IMR-90 (cell line): ENCODE results near the gene CMBL. TPM values are rescaled to one million over a fixed set of nuclear protein-coding genes. Genes with fewer than 3 reads are reported as not detected.

Experiments used
- ATAC-seq: fragments of 200-7000 bp; cut with Tn5 transposase; 2 replicates; pipeline ENCODE4 v1.9.1; 2020; ENCODE audit warnings: low read depth, mild to moderate bottlenecking, moderate library complexity
- BruUV-seq: library from RNA; stranded (reverse); fragments of 400-500 nt; replicated peaks from 2 replicates; lab custom pipeline; 2021; lab: Mats Ljungman, UMichigan
- CTCF ChIA-PET: fragments of 300-600 bp; formaldehyde crosslinking; extraction: SDS; loops from one replicate; lab custom pipeline; 2021; ENCODE audit warnings: antibody characterized with exemption; lab: Yijun Ruan, JAX
- POLR2A ChIA-PET: fragments of 300-600 bp; sonication (Branson Sonifier 250); formaldehyde crosslinking; loops from one replicate; lab custom pipeline; 2022; ENCODE audit warnings: antibody characterized with exemption; ENCODE audit not compliant: unreplicated experiment; lab: Charles Lee
- DNase-seq: peaks from one replicate; pipeline ENCODE4 v3.0.0; 2013
- H2AFZ ChIP-seq: replicated peaks from 2 replicates; pipeline ENCODE3; 2013; ENCODE audit warnings: low read length, mild to moderate bottlenecking; ENCODE audit not compliant: poor library complexity
- H2AK5ac ChIP-seq: 2 replicates; pipeline ENCODE4 v1.6.1; 2013; ENCODE audit warnings: low read depth, low read length, inconsistent platforms
- H2AK9ac ChIP-seq: replicated peaks from 2 replicates; pipeline ENCODE3; 2013; ENCODE audit warnings: mild to moderate bottlenecking, low read depth, low read length, moderate library complexity; ENCODE audit not compliant: poor library complexity
- H2BK120ac ChIP-seq: 2 replicates; pipeline ENCODE4 v1.6.1; 2013; ENCODE audit warnings: low read depth, low read length, inconsistent platforms
- H2BK15ac ChIP-seq: 3 replicates; pipeline ENCODE4 v1.6.1; 2013; ENCODE audit warnings: low read depth, low read length, inconsistent platforms
- H2BK20ac ChIP-seq: 2 replicates; pipeline ENCODE4 v1.6.1; 2013; ENCODE audit warnings: low read depth, mild to moderate bottlenecking, inconsistent platforms, low read length, moderate library complexity
- H2BK5ac ChIP-seq: 2 replicates; pipeline ENCODE4 v1.6.1; 2013; ENCODE audit warnings: mild to moderate bottlenecking, low read depth, low read length, inconsistent platforms; ENCODE audit not compliant: poor library complexity, severe bottlenecking
- H3K14ac ChIP-seq: replicated peaks from 2 replicates; pipeline ENCODE4 v1.6.1; 2013; ENCODE audit warnings: low read depth, low read length, inconsistent platforms
- H3K18ac ChIP-seq: 2 replicates; pipeline ENCODE4 v1.6.1; 2013; ENCODE audit warnings: low read depth, low read length, control low read depth
- H3K23ac ChIP-seq: 2 replicates; pipeline ENCODE4 v1.6.1; 2013; ENCODE audit warnings: low read depth, low read length, inconsistent platforms
- H3K27ac ChIP-seq: 2 replicates; pipeline ENCODE4 v1.5.1; 2013; ENCODE audit warnings: mild to moderate bottlenecking, control low read depth, low read length; ENCODE audit not compliant: insufficient read depth
- H3K27me3 ChIP-seq: 2 replicates; pipeline ENCODE4 v1.6.1; 2013; ENCODE audit warnings: low read length; ENCODE audit not compliant: control insufficient read depth, insufficient read depth
- H3K36me3 ChIP-seq: 2 replicates; pipeline ENCODE4 v1.6.1; 2013; ENCODE audit warnings: low read length, mixed read lengths; ENCODE audit not compliant: control insufficient read depth, insufficient read depth
- H3K4ac ChIP-seq: 2 replicates; pipeline ENCODE4 v1.6.1; 2013; ENCODE audit warnings: low read depth, low read length, inconsistent platforms
- H3K4me1 ChIP-seq: 2 replicates; pipeline ENCODE4 v1.6.1; 2013; ENCODE audit warnings: low read length, mixed read lengths; ENCODE audit not compliant: control insufficient read depth, insufficient read depth
- H3K4me2 ChIP-seq: 2 replicates; pipeline ENCODE4 v1.6.1; 2013; ENCODE audit warnings: low read depth, mild to moderate bottlenecking, control low read depth, low read length, moderate library complexity
- H3K4me3 ChIP-seq: 2 replicates; pipeline ENCODE4 v1.5.1; 2013; ENCODE audit warnings: low read depth, mild to moderate bottlenecking, control low read depth, low read length, moderate library complexity; ENCODE audit not compliant: insufficient read depth
- H3K56ac ChIP-seq: 2 replicates; pipeline ENCODE4 v1.6.1; 2013; ENCODE audit warnings: low read length, inconsistent platforms; ENCODE audit not compliant: insufficient read depth; ENCODE audit errors: extremely low read depth
- H3K79me1 ChIP-seq, 2 experiments: 2 replicates each; pipeline ENCODE4 v1.6.1; 2013; ENCODE audit warnings: low read length in 2 of 2, inconsistent platforms in 1 of 2, low read depth in 1 of 2
- H3K9ac ChIP-seq: 2 replicates; pipeline ENCODE4 v1.6.1; 2013; ENCODE audit warnings: low read depth, low read length, control low read depth
- H3K9me1 ChIP-seq: 2 replicates; pipeline ENCODE4 v1.6.1; 2013; ENCODE audit warnings: low read length, inconsistent platforms; ENCODE audit not compliant: insufficient read depth
- H3K9me3 ChIP-seq: 2 replicates; pipeline ENCODE4 v1.6.1; 2013; ENCODE audit warnings: low read length; ENCODE audit not compliant: control insufficient read depth, insufficient read depth
- H4K20me1 ChIP-seq: 2 replicates; pipeline ENCODE4 v1.6.1; 2013; ENCODE audit warnings: low read length, inconsistent platforms; ENCODE audit not compliant: insufficient read depth
- H4K5ac ChIP-seq: 2 replicates; pipeline ENCODE4 v1.6.1; 2013; ENCODE audit warnings: mild to moderate bottlenecking, low read depth, low read length, control low read depth
- H4K8ac ChIP-seq, 2 experiments: 2 replicates each; pipeline ENCODE4 v1.6.1; 2013; ENCODE audit warnings: low read depth in 2 of 2, low read length in 2 of 2, control low read depth in 1 of 2, inconsistent platforms in 1 of 2
- H4K91ac ChIP-seq: 2 replicates; pipeline ENCODE4 v1.6.1; 2013; ENCODE audit warnings: low read depth, low read length, inconsistent platforms; ENCODE audit not compliant: insufficient read depth
- BHLHE40 ChIP-seq: fragments of 150-350 bp; IDR thresholded peaks from 2 replicates; pipeline ENCODE4 v1.6.1; 2016; ENCODE audit warnings: mild to moderate bottlenecking, low read depth, low read length
- CEBPB ChIP-seq: IDR thresholded peaks from 2 replicates; pipeline ENCODE4 v1.6.1; 2012; ENCODE audit warnings: low read depth, low read length, improper control_type of control experiment
- CHD1 ChIP-seq: IDR thresholded peaks from 2 replicates; pipeline ENCODE4 v1.6.1; 2012; ENCODE audit warnings: low read depth, low read length, improper control_type of control experiment
- MAFK ChIP-seq: IDR thresholded peaks from 2 replicates; pipeline ENCODE4 v1.6.1; 2012; ENCODE audit warnings: low read depth, low read length, improper control_type of control experiment
- MAZ ChIP-seq: IDR thresholded peaks from 2 replicates; pipeline ENCODE4 v1.6.1; 2012; ENCODE audit warnings: low read depth, mild to moderate bottlenecking, low read length, improper control_type of control experiment, moderate library complexity, borderline replicate concordance
- MXI1 ChIP-seq: IDR thresholded peaks from 2 replicates; pipeline ENCODE4 v1.6.1; 2012; ENCODE audit warnings: low read depth, mild to moderate bottlenecking, low read length, moderate library complexity, borderline replicate concordance
- NFE2L2 ChIP-seq: fragments of 150-350 bp; IDR thresholded peaks from 2 replicates; pipeline ENCODE4 v1.6.1; 2016; ENCODE audit warnings: low read depth, mild to moderate bottlenecking, low read length
- POLR2A ChIP-seq: IDR thresholded peaks from 2 replicates; pipeline ENCODE4 v1.6.1; 2012; ENCODE audit warnings: mild to moderate bottlenecking, low read depth, low read length
- RCOR1 ChIP-seq: IDR thresholded peaks from 2 replicates; pipeline ENCODE4 v1.6.1; 2012; ENCODE audit warnings: mild to moderate bottlenecking, low read length, improper control_type of control experiment; ENCODE audit not compliant: insufficient replicate concordance
- RFX5 ChIP-seq: IDR thresholded peaks from 2 replicates; pipeline ENCODE4 v1.8.0; 2012; ENCODE audit warnings: low read depth, mild to moderate bottlenecking, low read length, moderate library complexity
- SMC3 ChIP-seq: fragments of 150-350 bp; IDR thresholded peaks from 2 replicates; pipeline ENCODE4 v1.6.1; 2016; ENCODE audit warnings: low read depth, mild to moderate bottlenecking, antibody characterized with exemption, low read length, moderate library complexity
- USF2 ChIP-seq: fragments of 150-350 bp; IDR thresholded peaks from 2 replicates; pipeline ENCODE4 v1.6.1; 2017; ENCODE audit warnings: mild to moderate bottlenecking, antibody characterized with exemption, low read length, low read depth
- WGBS, 2 experiments: methylation state at CpG; one replicate each; pipeline versions ENCODE4 v1.1.5 to v1.1.7; 2013; ENCODE audit warnings: missing lambda C conversion rate in 2 of 2; ENCODE audit not compliant: insufficient read length in 1 of 2; ENCODE audit errors: extremely low coverage in 2 of 2; 5-methylcytosine and 5-hydroxymethylcytosine counted together
- dilution Hi-C: fragments of 300-500 bp; cut with HindIII; formaldehyde crosslinking; loops from one replicate; pipeline ENCODE4 v1.14.3; 2018; ENCODE audit warnings: low sequenced_read_pairs; ENCODE audit not compliant: unreplicated experiment
- in situ Hi-C: fragments of 300-500 bp; cut with MboI; formaldehyde crosslinking; loops from 3 replicates; pipeline ENCODE4 v1.14.3; 2019; ENCODE audit warnings: low sequenced_read_pairs, inconsistent platforms, mixed read lengths
- intact Hi-C: fragments of 100-400 bp; cut with micrococcal nuclease; formaldehyde crosslinking; loops from 2 replicates; pipeline ENCODE4 v1.10.0; 2022
- polyA plus RNA-seq, 3 experiments: library from polyadenylated mRNA; depleted of rRNA; stranded (reverse); fragments of >200 nt; gene quantifications; 2 replicates each; pipeline ENCODE4 v1.2.3, GENCODE V29; 2012; ENCODE audit warnings: low replicate concordance in 1 of 3
- total RNA-seq: library from RNA; depleted of rRNA; stranded (reverse); fragments of >200 nt; gene quantifications from 2 replicates; pipeline ENCODE4 v1.2.3, GENCODE V29; 2012

Gene CMBL
- total and polyA plus RNA-seq, 2 of the 4 experiments (the other 2 are of a cell fraction): 5.0 to 26.3 TPM

- H3K9me3 ChIP-seq: no peaks in the 10 kb centered on the region
- H3K79me1 ChIP-seq: peaks cover 0 to 18% of the 10 kb centered on the region in 2 experiments; a peak in 2 of 4 replicates
- no peak overlapping the region for H4K5ac ChIP-seq
- ChIA-PET CTCF (interaction anchor here (0.6 kb wide), 2 partner anchors 14 to 22 kb away, joined by 3 to 4 read pairs; no protein-coding TSS in a partner anchor), POLR2A (no interaction called here)
- in situ Hi-C loops (no loop called here), dilution Hi-C loops (no loop called here), intact Hi-C loops (no loop called here)
- no TSS peak for BruUV-seq
- no peak for TF ChIP-seq BHLHE40
- TF ChIP-seq MAZ: no peak
- TF ChIP-seq NFE2L2: no peak
- no peak for TF ChIP-seq POLR2A
- no peak for TF ChIP-seq RFX5
- TF ChIP-seq CEBPB: no peak
- no peak for TF ChIP-seq MAFK
- TF ChIP-seq CHD1: no peak
- no peak for TF ChIP-seq MXI1
- no peak for TF ChIP-seq USF2
- no peak for TF ChIP-seq SMC3
- no peak for TF ChIP-seq RCOR1
- DNase-seq (no peak), ATAC-seq (no peak)
- H4K20me1 ChIP-seq: no peaks in the 10 kb centered on the region
- H3K4me3 ChIP-seq: no peak overlapping the region
- H3K56ac ChIP-seq: no peak overlapping the region
- no peak overlapping the region for H3K18ac ChIP-seq
- no peak overlapping the region for H2BK5ac ChIP-seq
- H2AFZ ChIP-seq: no peak overlapping the region
- H2BK120ac ChIP-seq: no peak overlapping the region
- no peak overlapping the region for H3K27ac ChIP-seq
- no peak overlapping the region for H2BK20ac ChIP-seq
- H3K4me2 ChIP-seq: no peak overlapping the region
- H3K4me1 ChIP-seq: peaks cover 8% of the 10 kb centered on the region
- H3K4ac ChIP-seq: no peak overlapping the region
- no peak overlapping the region for H2AK5ac ChIP-seq
- H3K9ac ChIP-seq: no peak overlapping the region
- H2AK9ac ChIP-seq: no peak overlapping the region
- WGBS, 2 experiments: no CpG with 5 or more reads among the region's 2 CpGs
- H2BK15ac ChIP-seq: no peak overlapping the region
- H3K27me3 ChIP-seq: no peaks in the 10 kb centered on the region
- no peak overlapping the region for H4K8ac ChIP-seq
- H4K91ac ChIP-seq: no peak overlapping the region
- no peaks in the 10 kb centered on the region for H3K36me3 ChIP-seq
- no peak overlapping the region for H3K23ac ChIP-seq
- H3K14ac ChIP-seq: no peak overlapping the region
- peaks cover 5% of the 10 kb centered on the region for H3K9me1 ChIP-seq
These were observed 40.6 kb upstream of the CMBL start for GRCh38 chr5:10348258-10348657.
